Measurements from ENCODE around the gene GRIN1.

GRCh38 chr9:137192859-137193258 lies 53.9 kb downstream of the GRIN1 start:
- TF ChIP-seq POLR2A (IDR thresholded peaks at IDR 0.05; ENCODE audit: low read depth, low read length) = no peak; the same call in 1 of the 2 replicates
- TF ChIP-seq SKIL (IDR thresholded peaks at IDR 0.05; ENCODE audit: low read depth, poor library complexity, severe bottlenecking) = no peak
- no peak for TF ChIP-seq CTCF (IDR thresholded peaks at IDR 0.05 in 2 of 3, conservative IDR thresholded peaks at IDR 0.05 in 1 of 3; ENCODE audit: control insufficient read depth in 2 of 3, extremely low read depth in 1 of 3, insufficient read depth in 1 of 3, low read depth in 3 of 3, low read length in 3 of 3)
- no peak for TF ChIP-seq MYC (IDR thresholded peaks at IDR 0.05; ENCODE audit: insufficient read depth, insufficient read length, insufficient replicate concordance, low read length, severe bottlenecking)
- no peak for TF ChIP-seq EZH2 (IDR thresholded peaks at IDR 0.05; ENCODE audit: borderline replicate concordance, control insufficient read depth, low read depth, low read length)
- no peak for TF ChIP-seq POLR2AphosphoS5 (IDR thresholded peaks at IDR 0.05; ENCODE audit: low read length)
